GM19351 (cell line): ENCODE data around the gene FAM53A.
"Not testable (repeated sequence)": the region's sequence is repeated elsewhere in the genome, so short reads cannot be mapped to it uniquely, and the experiment has no call there.

Experiments used
- ATAC-seq: cut with Tn5 transposase; IDR thresholded peaks from one replicate; pipeline ENCODE4 v1.9.1; 2021; ENCODE audit warnings: mild to moderate bottlenecking, moderate library complexity; ENCODE audit not compliant: unreplicated experiment

The FAM53A gene

DNA sequence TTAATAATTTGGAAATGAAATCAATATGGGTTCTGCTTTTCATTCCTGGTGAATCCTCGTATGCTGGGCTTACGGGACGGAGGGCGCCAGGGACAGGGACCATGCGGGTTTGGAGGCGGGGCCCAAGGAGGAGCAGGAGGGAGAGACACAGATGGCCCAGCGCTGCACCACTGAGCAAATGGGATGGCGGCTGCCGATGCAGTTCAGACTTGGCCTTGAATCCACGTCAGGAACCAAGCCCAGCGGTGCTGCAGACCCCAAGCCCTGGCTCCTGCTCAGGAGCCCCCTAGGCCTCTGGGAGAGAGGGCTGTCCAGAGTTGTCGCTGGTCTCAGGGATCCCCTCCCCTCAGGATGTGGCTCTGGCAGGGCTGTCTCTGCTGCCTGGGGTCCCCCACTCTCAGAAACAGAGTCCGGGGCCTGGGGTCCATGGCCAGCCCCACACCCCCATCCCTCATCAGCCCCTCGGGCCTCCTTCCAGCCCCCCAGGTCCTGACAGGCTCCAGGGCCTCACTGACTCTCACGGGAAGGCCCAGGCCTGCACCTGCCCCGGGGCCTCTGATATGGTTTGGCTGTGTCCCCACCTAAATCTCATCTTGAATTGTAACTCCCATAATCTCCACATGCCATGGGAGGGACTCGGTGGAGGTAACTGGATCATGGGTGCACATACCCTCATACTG, 75.2 kb downstream of the FAM53A start:
- no peak for ATAC-seq

DNA sequence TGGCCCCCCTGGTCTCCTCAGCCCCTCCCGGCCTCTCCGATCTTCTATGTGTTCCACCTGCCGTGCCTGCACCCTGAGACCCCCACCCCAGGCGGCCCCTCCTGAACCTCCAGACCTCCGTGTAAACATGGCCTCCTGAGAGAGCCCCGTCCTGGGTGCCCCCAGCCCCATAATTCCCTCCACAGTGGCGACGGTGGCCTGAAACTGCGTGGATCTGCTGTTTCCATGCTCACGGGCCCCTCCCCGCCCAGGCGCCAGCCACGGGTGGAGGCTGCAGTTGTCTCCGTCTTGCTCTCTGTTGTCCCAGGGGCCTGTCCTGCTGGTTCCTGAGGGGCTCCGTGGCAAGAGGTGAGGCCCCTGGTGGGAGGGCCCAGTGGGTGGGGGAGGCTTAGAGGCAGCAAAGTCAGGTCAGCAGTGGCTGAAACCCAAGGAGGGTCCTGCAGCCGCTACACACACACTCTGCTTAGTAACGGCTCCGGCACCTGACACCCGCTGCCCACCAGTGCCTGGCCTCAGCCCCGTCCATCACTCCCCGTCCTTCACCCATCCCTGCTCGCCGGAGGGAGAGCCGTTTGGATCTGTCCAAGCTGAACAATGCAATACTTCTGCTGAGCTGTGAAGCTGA, 75.8 kb downstream of the FAM53A start:
- no peak for ATAC-seq

- not testable (repeated sequence) for ATAC-seq
Observed at GRCh38 chr4:1607436-1608195, 76.5 kb downstream of the FAM53A start.

- ATAC-seq = no peak
Observed at GRCh38 chr4:1604706-1605205, 79.4 kb downstream of the FAM53A start.

DNA sequence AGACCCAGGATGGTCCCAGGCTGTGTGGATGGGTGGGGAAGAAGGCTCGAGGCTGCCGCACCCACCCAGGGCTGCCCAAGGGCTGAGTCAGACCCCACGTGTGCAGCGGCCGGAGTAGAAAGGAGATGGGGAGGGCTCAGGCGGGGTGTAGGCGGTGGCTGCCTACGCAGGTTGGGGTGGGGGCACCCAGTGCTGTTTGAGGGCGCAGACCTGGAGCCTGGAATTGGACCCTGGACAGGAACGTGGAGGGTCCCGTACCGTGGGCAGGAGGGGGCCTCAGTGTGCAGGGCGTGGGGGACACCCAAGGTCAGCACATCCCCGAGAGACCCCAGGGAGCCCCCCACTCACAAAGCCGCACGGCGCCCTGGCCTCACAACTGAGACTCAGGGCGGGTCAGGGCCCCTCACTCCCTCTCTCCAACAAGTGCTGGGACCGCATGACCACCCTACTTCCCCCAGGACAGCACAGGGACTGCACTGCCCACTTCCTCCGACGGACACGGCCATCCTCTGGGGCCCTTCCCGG, 79.9 kb downstream of the FAM53A start:
- ATAC-seq = no peak

- ATAC-seq = no peak
Observed at GRCh38 chr4:1603413-1604135, 80.5 kb downstream of the FAM53A start.

- no peak for ATAC-seq
Observed at GRCh38 chr4:1602655-1603412, 81.3 kb downstream of the FAM53A start.

DNA sequence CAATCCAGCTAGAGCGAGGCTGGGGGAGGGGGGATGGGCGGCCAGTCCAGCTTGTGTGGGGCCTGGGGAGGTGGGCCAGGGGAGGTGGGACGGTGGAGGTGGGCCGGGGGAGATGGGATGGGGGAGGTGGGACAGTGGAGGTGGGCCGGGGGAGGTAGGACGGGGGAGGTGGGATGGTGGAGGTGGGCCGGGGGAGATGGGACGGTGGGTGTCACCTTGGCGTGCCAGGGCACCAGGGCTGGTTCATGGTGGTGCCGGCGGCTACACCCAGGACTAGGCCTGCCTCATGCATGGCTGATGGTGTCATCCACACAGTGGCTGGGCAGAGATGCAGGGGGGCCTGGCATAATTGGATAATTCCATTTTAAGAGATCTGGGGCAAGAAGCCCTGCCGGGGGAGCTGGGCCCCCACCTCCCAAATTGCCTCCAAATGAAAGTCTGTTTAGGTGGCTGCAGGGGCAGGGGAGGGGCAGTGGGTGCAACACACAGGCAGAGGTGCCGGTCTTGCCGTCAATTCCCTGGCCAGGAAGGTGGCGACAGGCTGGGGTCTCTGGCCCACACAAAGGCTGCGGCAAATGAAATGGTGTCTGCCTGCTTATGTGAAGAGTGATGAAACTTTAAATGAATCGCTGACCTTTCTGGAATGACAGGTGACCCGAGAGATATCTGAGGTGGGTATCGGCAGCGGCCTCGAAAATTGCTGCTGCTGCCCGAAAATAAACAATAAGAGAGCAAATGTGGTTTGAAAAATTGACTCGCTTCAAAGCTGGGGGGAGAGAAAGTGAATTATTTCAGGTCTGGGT, 82.1 kb downstream of the FAM53A start:
- ATAC-seq = no peak

GRCh38 chr4:1601533-1601835, 82.6 kb downstream of the FAM53A start:
- ATAC-seq = no peak

DNA sequence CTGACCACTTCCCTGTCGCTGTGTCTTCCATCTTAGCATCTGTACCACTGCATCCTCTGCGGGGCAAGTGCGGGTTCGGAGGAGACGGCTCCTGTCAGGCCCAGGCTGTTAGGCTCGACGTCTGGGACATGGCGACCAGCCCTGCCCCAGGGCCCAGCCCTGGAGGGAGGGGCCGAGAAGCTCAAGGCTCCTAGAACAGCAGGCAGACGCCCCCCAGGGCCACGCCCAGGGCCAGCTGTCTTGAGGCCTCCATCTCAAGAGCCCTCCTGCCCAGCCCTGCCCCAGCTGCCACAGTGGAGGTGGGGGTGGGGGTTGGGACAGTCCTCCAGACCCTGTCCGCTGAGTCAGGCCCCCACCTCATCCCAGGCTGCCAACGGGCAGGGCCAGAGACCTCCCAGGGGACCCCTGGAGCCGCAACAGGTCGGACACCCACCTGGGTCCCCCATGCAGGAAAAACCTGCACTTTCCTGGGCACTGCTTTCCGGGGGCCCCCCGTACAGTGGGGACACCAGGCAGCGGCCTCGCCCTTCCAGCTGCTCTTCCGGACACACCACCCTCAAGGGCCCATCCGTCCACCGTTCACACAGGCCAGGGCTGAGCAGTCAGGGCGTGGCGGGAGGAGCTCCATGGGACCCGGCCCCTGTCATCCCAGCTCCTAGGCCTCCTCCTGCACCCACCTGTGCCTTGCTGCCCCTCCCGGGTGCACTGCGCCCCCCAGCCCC, 83.1 kb downstream of the FAM53A start:
- ATAC-seq = no peak

DNA sequence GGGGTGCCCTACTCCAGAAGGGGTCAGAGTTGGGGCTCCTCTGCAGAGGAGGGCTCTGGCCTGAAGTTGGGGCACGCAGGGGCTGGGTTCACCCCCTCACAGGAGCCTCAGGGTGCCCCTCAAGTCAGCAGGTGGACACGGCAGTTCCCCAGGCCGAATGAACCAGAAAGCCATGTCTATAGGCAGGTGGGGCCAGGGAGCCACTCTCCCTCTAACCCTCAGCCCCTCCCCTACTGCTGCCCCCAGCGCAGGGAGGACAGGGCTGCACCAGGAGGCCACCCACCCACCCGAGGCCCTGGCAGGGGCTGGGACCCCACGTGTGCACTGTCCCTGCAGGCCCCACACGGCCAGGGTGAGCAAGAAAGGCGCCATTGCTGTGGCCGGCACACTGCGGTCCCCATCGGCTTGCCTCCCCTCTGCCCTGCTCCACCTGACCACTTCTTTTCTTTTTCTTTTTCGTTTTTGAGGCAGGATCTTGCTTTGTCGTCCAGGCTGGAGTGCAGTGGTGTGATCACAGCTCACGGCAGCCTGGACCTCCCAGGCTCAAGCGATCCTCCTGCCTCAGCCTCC, 83.8 kb downstream of the FAM53A start:
- ATAC-seq = no peak

DNA sequence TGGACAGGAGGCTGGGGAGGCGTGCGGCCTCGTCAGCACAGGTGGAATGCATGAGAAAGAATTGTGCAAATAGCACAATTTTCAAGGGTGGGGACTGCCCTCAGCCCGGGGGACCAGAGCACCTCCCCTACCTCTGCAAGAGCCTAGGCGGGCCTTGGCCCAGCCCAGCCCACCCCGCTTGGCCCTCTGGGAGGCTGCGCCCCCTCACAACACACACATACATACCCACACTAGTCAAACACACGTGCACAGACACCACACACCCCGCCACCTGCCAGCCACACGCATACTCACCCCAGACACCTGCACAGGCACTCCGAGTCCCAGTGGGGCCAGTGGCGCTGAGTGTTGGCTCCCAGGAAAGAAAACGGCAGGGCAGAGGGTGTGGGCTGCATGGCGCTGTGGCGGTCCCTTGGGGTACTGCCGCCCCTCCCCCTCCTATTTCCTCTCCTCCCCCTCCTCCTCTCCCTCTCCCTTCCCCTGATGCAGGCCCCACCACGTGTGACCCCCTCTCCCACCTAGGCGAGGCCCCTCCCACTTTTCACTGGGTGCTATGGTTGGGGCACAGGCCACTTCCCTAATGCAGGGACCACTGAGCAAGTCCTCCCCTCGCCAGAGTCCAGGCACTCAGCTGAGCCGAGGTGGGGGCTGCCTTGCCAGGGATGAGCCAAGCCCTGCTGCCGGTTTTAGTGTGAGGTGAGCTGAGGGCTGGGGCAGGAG, 84.5 kb downstream of the FAM53A start:
- no peak for ATAC-seq

GRCh38 chr4:1599026-1599481, 85.1 kb downstream of the FAM53A start:
- no peak for ATAC-seq

GRCh38 chr4:1598206-1599025, 85.7 kb downstream of the FAM53A start:
- no peak for ATAC-seq

- no peak for ATAC-seq
Observed at GRCh38 chr4:1597021-1597931, 86.8 kb downstream of the FAM53A start.

DNA sequence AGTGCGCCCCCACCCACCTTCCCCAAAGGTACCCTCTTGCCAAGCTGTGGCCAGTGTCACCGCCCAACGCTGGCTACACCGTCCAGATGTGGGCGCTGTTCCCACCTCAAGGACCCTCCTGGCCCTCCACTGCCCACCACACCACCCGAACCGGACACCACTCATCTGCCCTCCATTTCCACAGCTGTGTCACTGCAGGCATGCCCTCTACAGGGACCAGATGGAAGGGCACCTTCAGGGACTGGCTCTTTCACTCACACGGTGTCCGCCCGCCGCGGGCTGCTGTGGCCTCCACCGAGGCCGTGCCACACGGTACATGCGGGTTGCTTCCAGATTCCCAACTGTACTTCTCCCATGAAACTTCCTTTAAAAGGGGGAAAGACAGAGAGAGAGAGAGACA, 87.7 kb downstream of the FAM53A start:
- ATAC-seq = no peak
